Panc1 (cell line): ENCODE data around the gene NDEL1.

Experiments
- POLR2AphosphoS5 ChIP-seq: IDR thresholded peaks from 2 replicates; pipeline ENCODE4 v1.6.1; 2012; ENCODE audit warnings: mild to moderate bottlenecking, low read depth, low read length, moderate library complexity
- SIN3A ChIP-seq: IDR thresholded peaks from 2 replicates; pipeline ENCODE4 v1.6.1; 2012; ENCODE audit warnings: low read depth, mild to moderate bottlenecking, low read length, moderate library complexity, borderline replicate concordance; ENCODE audit not compliant: insufficient read depth
- TF ChIP-seq, protein P1 (sequence below): fragments of 450-650 bp; IDR thresholded peaks from 2 replicates; pipeline ENCODE4 v1.5.1; 2017; ENCODE audit warnings: mild to moderate bottlenecking
- TF ChIP-seq, protein P2 (sequence below), 2 experiments: IDR thresholded peaks; 2 replicates each; pipeline ENCODE4 v1.6.1; 2011 to 2012; ENCODE audit warnings: low read depth in 2 of 2, control low read depth in 1 of 2, low read length in 1 of 2, mild to moderate bottlenecking in 1 of 2, moderate library complexity in 1 of 2; ENCODE audit not compliant: insufficient read depth in 1 of 2

DNA sequence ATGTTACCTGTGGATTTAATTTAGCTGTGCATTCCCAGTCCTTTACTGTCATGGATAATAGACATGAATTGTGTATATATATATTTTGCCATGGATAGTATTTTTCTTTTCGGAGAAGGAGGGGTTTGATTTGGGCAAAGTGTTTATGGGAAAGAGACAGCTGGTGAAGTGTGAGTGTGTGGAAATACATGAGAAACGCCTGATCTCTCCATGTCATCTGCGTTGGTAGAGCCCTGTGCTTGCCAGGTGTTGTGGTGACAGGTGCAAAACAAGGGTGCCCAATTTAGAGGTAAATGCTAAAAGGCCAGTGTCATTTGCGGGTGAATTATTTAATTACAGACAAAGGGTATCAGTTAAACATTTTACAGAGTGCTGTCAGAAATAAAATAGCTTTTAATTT lies 23.4 kb downstream of the NDEL1 start:
- TF ChIP-seq POLR2AphosphoS5 (no peak), SIN3A (no peak)
- TF ChIP-seq, protein P1, sequence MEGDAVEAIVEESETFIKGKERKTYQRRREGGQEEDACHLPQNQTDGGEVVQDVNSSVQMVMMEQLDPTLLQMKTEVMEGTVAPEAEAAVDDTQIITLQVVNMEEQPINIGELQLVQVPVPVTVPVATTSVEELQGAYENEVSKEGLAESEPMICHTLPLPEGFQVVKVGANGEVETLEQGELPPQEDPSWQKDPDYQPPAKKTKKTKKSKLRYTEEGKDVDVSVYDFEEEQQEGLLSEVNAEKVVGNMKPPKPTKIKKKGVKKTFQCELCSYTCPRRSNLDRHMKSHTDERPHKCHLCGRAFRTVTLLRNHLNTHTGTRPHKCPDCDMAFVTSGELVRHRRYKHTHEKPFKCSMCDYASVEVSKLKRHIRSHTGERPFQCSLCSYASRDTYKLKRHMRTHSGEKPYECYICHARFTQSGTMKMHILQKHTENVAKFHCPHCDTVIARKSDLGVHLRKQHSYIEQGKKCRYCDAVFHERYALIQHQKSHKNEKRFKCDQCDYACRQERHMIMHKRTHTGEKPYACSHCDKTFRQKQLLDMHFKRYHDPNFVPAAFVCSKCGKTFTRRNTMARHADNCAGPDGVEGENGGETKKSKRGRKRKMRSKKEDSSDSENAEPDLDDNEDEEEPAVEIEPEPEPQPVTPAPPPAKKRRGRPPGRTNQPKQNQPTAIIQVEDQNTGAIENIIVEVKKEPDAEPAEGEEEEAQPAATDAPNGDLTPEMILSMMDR = no peak
- TF ChIP-seq, protein P2, sequence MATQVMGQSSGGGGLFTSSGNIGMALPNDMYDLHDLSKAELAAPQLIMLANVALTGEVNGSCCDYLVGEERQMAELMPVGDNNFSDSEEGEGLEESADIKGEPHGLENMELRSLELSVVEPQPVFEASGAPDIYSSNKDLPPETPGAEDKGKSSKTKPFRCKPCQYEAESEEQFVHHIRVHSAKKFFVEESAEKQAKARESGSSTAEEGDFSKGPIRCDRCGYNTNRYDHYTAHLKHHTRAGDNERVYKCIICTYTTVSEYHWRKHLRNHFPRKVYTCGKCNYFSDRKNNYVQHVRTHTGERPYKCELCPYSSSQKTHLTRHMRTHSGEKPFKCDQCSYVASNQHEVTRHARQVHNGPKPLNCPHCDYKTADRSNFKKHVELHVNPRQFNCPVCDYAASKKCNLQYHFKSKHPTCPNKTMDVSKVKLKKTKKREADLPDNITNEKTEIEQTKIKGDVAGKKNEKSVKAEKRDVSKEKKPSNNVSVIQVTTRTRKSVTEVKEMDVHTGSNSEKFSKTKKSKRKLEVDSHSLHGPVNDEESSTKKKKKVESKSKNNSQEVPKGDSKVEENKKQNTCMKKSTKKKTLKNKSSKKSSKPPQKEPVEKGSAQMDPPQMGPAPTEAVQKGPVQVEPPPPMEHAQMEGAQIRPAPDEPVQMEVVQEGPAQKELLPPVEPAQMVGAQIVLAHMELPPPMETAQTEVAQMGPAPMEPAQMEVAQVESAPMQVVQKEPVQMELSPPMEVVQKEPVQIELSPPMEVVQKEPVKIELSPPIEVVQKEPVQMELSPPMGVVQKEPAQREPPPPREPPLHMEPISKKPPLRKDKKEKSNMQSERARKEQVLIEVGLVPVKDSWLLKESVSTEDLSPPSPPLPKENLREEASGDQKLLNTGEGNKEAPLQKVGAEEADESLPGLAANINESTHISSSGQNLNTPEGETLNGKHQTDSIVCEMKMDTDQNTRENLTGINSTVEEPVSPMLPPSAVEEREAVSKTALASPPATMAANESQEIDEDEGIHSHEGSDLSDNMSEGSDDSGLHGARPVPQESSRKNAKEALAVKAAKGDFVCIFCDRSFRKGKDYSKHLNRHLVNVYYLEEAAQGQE (IDR thresholded peaks at IDR 0.05; ENCODE audit: insufficient read depth in 1 of 2, low read depth in 2 of 2, low read length in 1 of 2) = no peak
